ENCODE data around the gene ORMDL1.

Gene ORMDL1

GRCh38 chr2:189756311-189756952 is 27.7 kb downstream of the ORMDL1 start:
- no peak for TF ChIP-seq GATA1 (IDR thresholded peaks at IDR 0.05; ENCODE audit: low read depth, low read length)
- no peak for DNase-seq

DNA sequence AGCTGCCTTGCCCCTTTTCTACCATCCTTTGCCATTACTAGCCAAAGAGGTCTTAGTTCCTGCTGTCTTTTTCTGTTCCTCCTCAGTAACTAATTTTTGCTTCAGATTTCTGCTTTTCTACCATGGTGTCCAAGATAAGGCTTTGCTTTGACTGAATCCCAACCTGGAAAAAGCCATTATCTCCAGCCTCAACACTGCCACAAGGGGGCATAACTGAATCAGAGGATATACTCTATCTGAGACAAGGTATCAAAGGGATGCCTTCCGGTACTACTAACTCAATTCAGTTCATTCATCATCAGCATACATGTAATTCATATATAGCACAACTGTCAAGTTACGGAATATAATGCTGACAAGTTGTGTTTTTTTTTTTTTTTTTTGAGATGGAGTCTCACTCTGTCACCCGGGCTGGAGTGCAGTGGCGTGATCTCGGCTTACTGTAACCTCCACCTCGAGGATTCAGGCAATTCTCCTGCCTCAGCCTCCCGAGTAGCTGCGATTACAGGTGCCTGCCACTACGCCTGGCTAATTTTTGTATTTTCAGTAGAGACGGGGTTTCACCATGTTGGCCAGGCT is 33.0 kb downstream of the ORMDL1 start:
- no peak for TF ChIP-seq GATA1 (IDR thresholded peaks at IDR 0.05; ENCODE audit: low read depth, low read length)
- no peak for TF ChIP-seq POLR2A (IDR thresholded peaks at IDR 0.05; ENCODE audit: low read length)
- DNase-seq: peak; percentile 64 to 70

DNA sequence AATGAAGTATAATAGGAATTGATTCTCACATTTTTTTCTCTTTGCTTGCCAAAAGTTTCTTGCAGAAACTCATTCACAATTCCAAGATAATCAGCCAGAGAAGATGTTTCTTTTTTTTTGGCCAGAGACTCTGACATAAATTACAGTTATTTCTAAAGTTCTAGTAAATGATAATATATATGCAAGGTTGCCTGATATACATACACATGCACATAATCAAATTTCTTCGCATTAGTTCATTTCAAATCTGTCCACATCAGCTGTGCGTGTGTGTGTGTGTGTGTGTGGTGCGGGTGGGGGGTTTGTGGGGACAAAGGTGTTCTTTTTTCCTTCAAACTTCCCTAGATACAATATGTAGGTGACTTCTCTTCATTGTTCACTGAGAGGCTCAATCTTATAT is 54.7 kb downstream of the ORMDL1 start:
- TF ChIP-seq GATA1 (IDR thresholded peaks at IDR 0.05; ENCODE audit: low read depth, low read length) (no peak), POLR2A (IDR thresholded peaks at IDR 0.05; ENCODE audit: low read length) (no peak)
- DNase-seq: no peak

- DNase-seq: no peak
- TF ChIP-seq POLR2A (IDR thresholded peaks at IDR 0.05; ENCODE audit: low read length): no peak
- no peak for TF ChIP-seq GATA1 (IDR thresholded peaks at IDR 0.05; ENCODE audit: low read depth, low read length)
These were observed 57.3 kb downstream of the ORMDL1 start for GRCh38 chr2:189726849-189727248.

GRCh38 chr2:189726271-189726670 is 57.9 kb downstream of the ORMDL1 start:
- DNase-seq: no peak
- no peak for TF ChIP-seq GATA1 (IDR thresholded peaks at IDR 0.05; ENCODE audit: low read depth, low read length)
- TF ChIP-seq POLR2A (IDR thresholded peaks at IDR 0.05; ENCODE audit: low read length): no peak

GRCh38 chr2:189723192-189723591 is 60.9 kb downstream of the ORMDL1 start:
- TF ChIP-seq POLR2A (IDR thresholded peaks at IDR 0.05; ENCODE audit: low read length): no peak
- no peak for TF ChIP-seq GATA1 (IDR thresholded peaks at IDR 0.05; ENCODE audit: low read depth, low read length)

More at GRCh38 chr2:189723192-189723591, 60.9 kb downstream of the ORMDL1 start:
- DNase-seq: no peak
